ENCODE results near the gene PPP1R16B.

PPP1R16B gene

DNA sequence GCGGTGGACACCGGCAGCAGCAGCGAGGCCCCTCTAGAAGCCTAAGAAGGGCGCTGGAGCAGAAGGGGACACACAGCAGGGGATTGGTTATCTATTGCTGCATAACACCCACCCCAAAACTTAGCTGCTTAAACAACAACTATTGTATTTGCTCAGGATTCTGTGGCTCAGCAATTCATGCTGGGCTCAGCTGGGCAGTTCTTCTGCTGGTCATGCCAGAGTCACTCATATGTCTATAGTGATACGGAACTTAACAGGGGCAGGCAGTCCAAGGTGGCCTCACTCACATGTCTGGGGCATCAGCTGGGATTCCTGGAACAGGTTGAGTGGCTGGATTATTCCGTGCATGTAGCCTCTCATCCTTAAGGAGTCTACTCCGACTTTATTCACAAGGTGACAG is 17.6 kb upstream of the PPP1R16B start:
- Histone ChIP-seq H3K27me3 (ENCODE audit: control insufficient read depth in 1 of 2, insufficient read depth in 1 of 2, low read length in 2 of 2) (no peaks in the 10 kb centered on the region), H4K8ac (ENCODE audit: low read length) (no peak overlapping the region), H3K23ac (ENCODE audit: low read length in 2 of 2) (no peak overlapping the region), H3K27ac (ENCODE audit: low read length, poor library complexity, severe bottlenecking) (no peak overlapping the region), H3K79me1 (replicated peaks; ENCODE audit: low read length, poor library complexity, severe bottlenecking) (no peaks in the 10 kb centered on the region), H2BK12ac (ENCODE audit: low read length in 2 of 2) (no peak overlapping the region), H3K36me3 (ENCODE audit: control insufficient read depth in 1 of 2, insufficient read depth in 2 of 2, low read depth in 1 of 2, low read length in 2 of 2) (no peaks in the 10 kb centered on the region), H3K4ac (ENCODE audit: low read depth in 1 of 2, low read length in 2 of 2) (no peak overlapping the region), H3K14ac (ENCODE audit: low read length in 2 of 2) (no peak overlapping the region), H3K9me3 (ENCODE audit: control insufficient read depth, low read length) (peaks cover 7% of the 10 kb centered on the region), H2AFZ (ENCODE audit: low read depth, low read length) (no peak overlapping the region), H2AK5ac (ENCODE audit: low read length, severe bottlenecking) (no peak overlapping the region), H2BK120ac (ENCODE audit: low read depth, low read length) (no peak overlapping the region), H3K4me2 (ENCODE audit: low read length, poor library complexity, severe bottlenecking) (no peak overlapping the region), H3K9ac (ENCODE audit: low read length) (no peak overlapping the region), H2BK5ac (ENCODE audit: low read depth, low read length, poor library complexity, severe bottlenecking) (no peak overlapping the region), H3K4me3 (ENCODE audit: insufficient read depth in 1 of 2, low read depth in 1 of 2, low read length in 2 of 2) (peak overlapping the region in 1 of 2 experiments; percentile 3), H3K18ac (ENCODE audit: low read depth in 1 of 2, low read length in 2 of 2) (no peak overlapping the region), H4K91ac (ENCODE audit: low read length) (no peak overlapping the region), H3K4me1 (ENCODE audit: control insufficient read depth, insufficient read depth, low read depth, low read length) (no peaks in the 10 kb centered on the region), H2BK15ac (ENCODE audit: low read depth, poor library complexity, severe bottlenecking) (no peak overlapping the region)
- no peak for DNase-seq
- WGBS = 96% methylated on average over 7 of the region's 7 CpGs

DNA sequence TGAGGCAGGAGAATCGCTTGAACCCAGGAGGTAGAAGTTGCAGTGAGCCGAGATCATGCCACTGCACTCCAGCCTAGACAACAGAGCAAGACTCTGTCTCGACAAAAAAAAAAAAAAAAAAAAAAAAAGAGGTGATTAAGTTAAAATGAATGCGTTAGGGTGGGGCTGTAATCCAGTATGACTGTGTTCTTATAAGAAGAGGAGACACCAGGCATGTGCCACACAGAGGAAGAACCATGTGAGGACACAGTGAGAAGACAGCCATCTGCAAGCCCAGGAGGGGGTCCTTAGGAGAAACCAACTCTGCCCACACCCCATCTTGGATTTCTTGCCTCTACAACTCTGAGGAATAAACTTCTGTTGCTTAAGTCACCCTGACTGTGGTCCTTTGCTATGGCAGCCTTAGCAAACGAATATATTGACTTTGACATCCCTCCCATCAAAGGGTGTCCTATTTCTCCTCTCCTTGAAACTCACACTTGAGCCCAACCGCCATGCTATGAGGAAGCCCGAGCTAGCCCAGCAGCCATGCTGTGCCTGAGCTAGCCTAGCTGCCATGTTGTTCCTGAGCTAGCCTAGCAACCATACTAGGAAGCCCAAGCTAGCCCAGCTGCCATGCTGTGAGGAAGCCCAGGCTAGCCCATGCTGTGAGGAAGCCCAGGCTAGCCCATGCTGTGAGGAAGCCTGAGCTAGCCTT is 15.8 kb upstream of the PPP1R16B start:
- Histone ChIP-seq H3K4me2 (ENCODE audit: low read length, poor library complexity, severe bottlenecking) (no peak overlapping the region), H3K23ac (ENCODE audit: low read length in 2 of 2) (no peak overlapping the region), H3K4ac (ENCODE audit: low read depth in 1 of 2, low read length in 2 of 2) (no peak overlapping the region), H2BK12ac (ENCODE audit: low read length in 2 of 2) (no peak overlapping the region), H3K18ac (ENCODE audit: low read depth in 1 of 2, low read length in 2 of 2) (no peak overlapping the region), H2BK5ac (ENCODE audit: low read depth, low read length, poor library complexity, severe bottlenecking) (no peak overlapping the region), H3K27ac (ENCODE audit: low read length, poor library complexity, severe bottlenecking) (no peak overlapping the region), H2AFZ (ENCODE audit: low read depth, low read length) (no peak overlapping the region), H4K91ac (ENCODE audit: low read length) (no peak overlapping the region), H3K14ac (ENCODE audit: low read length in 2 of 2) (no peak overlapping the region), H3K4me3 (ENCODE audit: insufficient read depth in 1 of 2, low read depth in 1 of 2, low read length in 2 of 2) (no peak overlapping the region), H4K8ac (ENCODE audit: low read length) (no peak overlapping the region), H3K4me1 (ENCODE audit: control insufficient read depth, insufficient read depth, low read depth, low read length) (no peaks in the 10 kb centered on the region), H3K9me3 (ENCODE audit: control insufficient read depth, low read length) (peaks cover 7% of the 10 kb centered on the region), H3K27me3 (ENCODE audit: control insufficient read depth in 1 of 2, insufficient read depth in 1 of 2, low read length in 2 of 2) (peaks cover 6 to 9% of the 10 kb centered on the region in 2 experiments), H2AK5ac (ENCODE audit: low read length, severe bottlenecking) (no peak overlapping the region), H3K9ac (ENCODE audit: low read length) (no peak overlapping the region), H3K79me1 (replicated peaks; ENCODE audit: low read length, poor library complexity, severe bottlenecking) (no peaks in the 10 kb centered on the region), H2BK120ac (ENCODE audit: low read depth, low read length) (no peak overlapping the region), H2BK15ac (ENCODE audit: low read depth, poor library complexity, severe bottlenecking) (no peak overlapping the region), H3K36me3 (ENCODE audit: control insufficient read depth in 1 of 2, insufficient read depth in 2 of 2, low read depth in 1 of 2, low read length in 2 of 2) (no peaks in the 10 kb centered on the region)
- DNase-seq = peak; percentile 12
- WGBS = 90% methylated on average over 5 of the region's 7 CpGs

DNA sequence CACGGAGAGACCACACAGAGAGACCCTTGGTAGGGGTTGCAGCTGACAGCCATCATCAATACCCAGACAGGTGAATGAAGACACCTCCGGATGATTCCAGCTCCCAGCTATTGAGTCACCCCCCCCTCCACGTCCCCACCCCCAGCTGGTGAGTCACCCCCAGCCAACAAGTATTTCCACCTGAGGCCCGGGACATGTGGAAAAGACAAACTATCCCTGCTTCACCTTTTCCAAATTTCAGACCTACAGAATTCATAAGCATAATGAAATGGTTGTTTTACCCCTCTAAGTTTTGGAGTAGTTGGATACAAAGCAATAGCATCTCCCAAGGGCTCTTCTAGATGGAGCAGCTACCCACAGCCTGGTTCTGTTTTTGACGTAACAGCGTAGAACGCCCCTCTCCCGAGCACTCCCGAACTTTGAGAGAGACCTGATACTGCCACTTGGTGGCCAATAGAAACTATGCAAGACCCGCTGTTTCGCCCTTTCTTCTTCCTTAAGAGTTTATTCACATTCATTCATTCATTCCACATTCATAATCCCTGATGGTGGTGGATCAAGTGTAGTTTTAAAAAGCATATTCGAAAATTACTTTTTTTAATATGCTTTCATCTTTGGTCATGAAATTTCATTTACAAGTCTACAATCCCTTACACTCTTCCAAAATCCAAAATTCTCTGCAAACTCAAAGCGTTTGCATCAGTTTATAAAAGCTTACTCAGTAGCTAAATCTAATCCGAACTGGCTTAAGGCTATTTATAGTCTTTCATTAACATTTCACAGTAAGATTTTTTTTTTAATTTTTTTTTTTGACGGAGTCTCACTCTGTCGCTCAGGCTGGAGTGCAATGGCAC is 15.1 kb upstream of the PPP1R16B start:
- Histone ChIP-seq H2AFZ (ENCODE audit: low read depth, low read length) (no peak overlapping the region), H3K9me3 (ENCODE audit: control insufficient read depth, low read length) (peaks cover 7% of the 10 kb centered on the region), H3K14ac (ENCODE audit: low read length in 2 of 2) (no peak overlapping the region), H2BK120ac (ENCODE audit: low read depth, low read length) (no peak overlapping the region), H4K91ac (ENCODE audit: low read length) (no peak overlapping the region), H3K4ac (ENCODE audit: low read depth in 1 of 2, low read length in 2 of 2) (no peak overlapping the region), H3K4me2 (ENCODE audit: low read length, poor library complexity, severe bottlenecking) (no peak overlapping the region), H3K4me3 (ENCODE audit: insufficient read depth in 1 of 2, low read depth in 1 of 2, low read length in 2 of 2) (no peak overlapping the region), H2BK5ac (ENCODE audit: low read depth, low read length, poor library complexity, severe bottlenecking) (no peak overlapping the region), H3K18ac (ENCODE audit: low read depth in 1 of 2, low read length in 2 of 2) (no peak overlapping the region), H3K27me3 (ENCODE audit: control insufficient read depth in 1 of 2, insufficient read depth in 1 of 2, low read length in 2 of 2) (peaks cover 6 to 12% of the 10 kb centered on the region in 2 experiments), H4K8ac (ENCODE audit: low read length) (no peak overlapping the region), H2BK15ac (ENCODE audit: low read depth, poor library complexity, severe bottlenecking) (no peak overlapping the region), H3K27ac (ENCODE audit: low read length, poor library complexity, severe bottlenecking) (no peak overlapping the region), H3K9ac (ENCODE audit: low read length) (no peak overlapping the region), H3K4me1 (ENCODE audit: control insufficient read depth, insufficient read depth, low read depth, low read length) (no peaks in the 10 kb centered on the region), H3K79me1 (replicated peaks; ENCODE audit: low read length, poor library complexity, severe bottlenecking) (no peaks in the 10 kb centered on the region), H2AK5ac (ENCODE audit: low read length, severe bottlenecking) (no peak overlapping the region), H3K36me3 (ENCODE audit: control insufficient read depth in 1 of 2, insufficient read depth in 2 of 2, low read depth in 1 of 2, low read length in 2 of 2) (no peaks in the 10 kb centered on the region), H3K23ac (ENCODE audit: low read length in 2 of 2) (no peak overlapping the region), H2BK12ac (ENCODE audit: low read length in 2 of 2) (no peak overlapping the region)
- DNase-seq = peak; percentile 9
- 46% methylated on average over 11 of the region's 16 CpGs for whole genome bisulfite sequencing

DNA sequence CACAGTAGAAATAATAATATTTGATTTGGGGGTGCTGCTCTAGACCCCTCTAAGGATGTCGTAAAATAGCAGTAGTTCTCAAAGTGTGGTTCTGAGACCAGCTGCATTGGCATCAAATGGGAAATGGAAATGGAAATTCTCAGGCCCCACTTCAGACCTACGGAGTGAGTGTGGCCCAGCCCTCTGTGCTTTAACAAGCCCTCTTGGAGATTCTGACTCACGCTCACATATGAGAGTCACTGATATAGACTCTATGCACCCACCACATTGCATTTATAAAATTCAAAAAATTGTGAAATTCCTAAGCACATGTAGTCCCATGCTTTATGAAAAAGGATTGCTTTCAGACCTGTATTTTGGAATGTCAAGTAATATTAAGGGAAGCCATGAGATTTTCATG is 14.2 kb upstream of the PPP1R16B start:
- Histone ChIP-seq H2BK120ac (ENCODE audit: low read depth, low read length) (no peak overlapping the region), H3K27me3 (ENCODE audit: control insufficient read depth in 1 of 2, insufficient read depth in 1 of 2, low read length in 2 of 2) (peaks cover 9 to 16% of the 10 kb centered on the region in 2 experiments), H2BK15ac (ENCODE audit: low read depth, poor library complexity, severe bottlenecking) (no peak overlapping the region), H3K4me2 (ENCODE audit: low read length, poor library complexity, severe bottlenecking) (no peak overlapping the region), H2AFZ (ENCODE audit: low read depth, low read length) (no peak overlapping the region), H3K14ac (ENCODE audit: low read length in 2 of 2) (no peak overlapping the region), H3K9ac (ENCODE audit: low read length) (no peak overlapping the region), H2BK12ac (ENCODE audit: low read length in 2 of 2) (no peak overlapping the region), H4K91ac (ENCODE audit: low read length) (no peak overlapping the region), H3K4ac (ENCODE audit: low read depth in 1 of 2, low read length in 2 of 2) (no peak overlapping the region), H3K23ac (ENCODE audit: low read length in 2 of 2) (no peak overlapping the region), H2AK5ac (ENCODE audit: low read length, severe bottlenecking) (no peak overlapping the region), H3K79me1 (replicated peaks; ENCODE audit: low read length, poor library complexity, severe bottlenecking) (no peaks in the 10 kb centered on the region), H3K36me3 (ENCODE audit: control insufficient read depth in 1 of 2, insufficient read depth in 2 of 2, low read depth in 1 of 2, low read length in 2 of 2) (no peaks in the 10 kb centered on the region), H2BK5ac (ENCODE audit: low read depth, low read length, poor library complexity, severe bottlenecking) (no peak overlapping the region), H3K18ac (ENCODE audit: low read depth in 1 of 2, low read length in 2 of 2) (no peak overlapping the region), H4K8ac (ENCODE audit: low read length) (no peak overlapping the region), H3K4me3 (ENCODE audit: insufficient read depth in 1 of 2, low read depth in 1 of 2, low read length in 2 of 2) (no peak overlapping the region), H3K27ac (ENCODE audit: low read length, poor library complexity, severe bottlenecking) (no peak overlapping the region), H3K9me3 (ENCODE audit: control insufficient read depth, low read length) (peaks cover 7% of the 10 kb centered on the region), H3K4me1 (ENCODE audit: control insufficient read depth, insufficient read depth, low read depth, low read length) (no peaks in the 10 kb centered on the region)
- WGBS = 95% methylated on average over 3 of the region's 3 CpGs
- no peak for DNase-seq
